ENCODE measurements around the gene MOCS3.

The MOCS3 gene

DNA sequence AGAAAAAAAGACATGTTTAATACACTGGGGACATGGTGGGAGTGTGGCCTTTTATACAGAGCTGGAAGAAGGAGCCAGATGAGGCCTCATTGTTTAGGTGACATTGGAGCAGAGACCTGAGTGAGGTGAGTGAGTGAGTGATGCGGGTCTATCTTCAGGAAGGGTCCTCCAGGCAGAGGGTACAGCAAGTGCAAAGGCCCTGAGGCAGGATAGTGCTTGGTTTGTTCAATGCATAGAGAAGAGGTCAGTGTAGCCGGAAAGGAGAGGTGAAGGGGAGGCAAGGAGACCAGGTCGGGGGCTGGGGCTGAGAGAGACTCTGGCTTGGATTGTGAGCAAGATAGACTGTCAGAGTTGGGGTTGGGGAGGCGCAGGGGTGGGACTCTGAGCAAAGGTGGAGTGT lies 40.7 kb downstream of the MOCS3 start:
- no peak for DNase-seq (ENCODE audit: low read depth)
- TF ChIP-seq, protein P1, sequence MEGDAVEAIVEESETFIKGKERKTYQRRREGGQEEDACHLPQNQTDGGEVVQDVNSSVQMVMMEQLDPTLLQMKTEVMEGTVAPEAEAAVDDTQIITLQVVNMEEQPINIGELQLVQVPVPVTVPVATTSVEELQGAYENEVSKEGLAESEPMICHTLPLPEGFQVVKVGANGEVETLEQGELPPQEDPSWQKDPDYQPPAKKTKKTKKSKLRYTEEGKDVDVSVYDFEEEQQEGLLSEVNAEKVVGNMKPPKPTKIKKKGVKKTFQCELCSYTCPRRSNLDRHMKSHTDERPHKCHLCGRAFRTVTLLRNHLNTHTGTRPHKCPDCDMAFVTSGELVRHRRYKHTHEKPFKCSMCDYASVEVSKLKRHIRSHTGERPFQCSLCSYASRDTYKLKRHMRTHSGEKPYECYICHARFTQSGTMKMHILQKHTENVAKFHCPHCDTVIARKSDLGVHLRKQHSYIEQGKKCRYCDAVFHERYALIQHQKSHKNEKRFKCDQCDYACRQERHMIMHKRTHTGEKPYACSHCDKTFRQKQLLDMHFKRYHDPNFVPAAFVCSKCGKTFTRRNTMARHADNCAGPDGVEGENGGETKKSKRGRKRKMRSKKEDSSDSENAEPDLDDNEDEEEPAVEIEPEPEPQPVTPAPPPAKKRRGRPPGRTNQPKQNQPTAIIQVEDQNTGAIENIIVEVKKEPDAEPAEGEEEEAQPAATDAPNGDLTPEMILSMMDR (IDR thresholded peaks at IDR 0.05; ENCODE audit: low read depth, low read length, missing control alignments), result no peak
- in situ Hi-C loops (cut with HindIII; ENCODE audit: low sequenced_read_pairs), result no loop called here
- no peak overlapping the region for H3K4me3 ChIP-seq (ENCODE audit: low read depth, low read length)

DNA sequence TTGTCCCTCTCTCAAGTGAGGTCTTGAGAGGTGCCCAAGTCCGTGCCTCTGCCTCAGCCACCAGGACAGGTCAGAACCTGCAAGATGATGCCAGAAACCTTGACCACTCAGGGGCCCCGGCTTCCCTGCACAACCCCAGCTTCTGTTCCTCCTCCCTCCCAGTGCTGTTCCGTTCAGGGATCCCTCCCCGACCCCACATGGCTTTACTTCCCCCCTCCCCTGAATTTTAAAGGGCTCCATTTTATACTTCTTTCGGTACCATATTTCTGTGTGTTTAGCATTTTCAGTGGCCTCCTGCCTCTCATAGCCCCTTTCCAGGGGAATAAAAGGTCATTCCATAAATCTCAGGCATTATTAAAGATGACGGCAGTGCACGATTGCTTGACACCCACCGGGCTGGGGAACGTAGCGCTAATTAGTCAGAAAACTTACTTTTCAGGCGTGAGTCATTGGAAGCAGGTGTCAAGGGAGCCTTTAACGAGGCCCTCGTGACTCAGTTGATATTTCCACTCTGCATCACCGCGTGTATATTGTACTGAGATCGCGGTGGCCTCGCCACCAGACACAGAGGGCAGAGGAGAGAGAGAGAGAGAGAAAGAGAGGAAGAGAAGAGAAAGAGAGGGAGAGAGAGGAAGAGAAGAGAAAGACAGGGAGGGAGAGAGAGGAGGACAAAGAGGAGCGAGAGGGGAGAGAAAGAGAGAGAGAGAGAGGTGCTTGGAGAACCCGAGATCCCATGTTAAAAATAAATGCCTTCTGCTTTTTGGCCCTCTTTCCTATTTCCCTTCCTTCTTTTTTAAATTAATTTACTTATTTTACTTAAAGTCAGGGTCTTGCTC lies 43.0 kb downstream of the MOCS3 start:
- in situ Hi-C loops (cut with HindIII; ENCODE audit: low sequenced_read_pairs), result no loop called here
- H3K4me3 ChIP-seq (ENCODE audit: low read depth, low read length), result no peak overlapping the region
- no peak for DNase-seq (ENCODE audit: low read depth)
- TF ChIP-seq, protein P1 (IDR thresholded peaks at IDR 0.05; ENCODE audit: low read depth, low read length, missing control alignments), result no peak

DNA sequence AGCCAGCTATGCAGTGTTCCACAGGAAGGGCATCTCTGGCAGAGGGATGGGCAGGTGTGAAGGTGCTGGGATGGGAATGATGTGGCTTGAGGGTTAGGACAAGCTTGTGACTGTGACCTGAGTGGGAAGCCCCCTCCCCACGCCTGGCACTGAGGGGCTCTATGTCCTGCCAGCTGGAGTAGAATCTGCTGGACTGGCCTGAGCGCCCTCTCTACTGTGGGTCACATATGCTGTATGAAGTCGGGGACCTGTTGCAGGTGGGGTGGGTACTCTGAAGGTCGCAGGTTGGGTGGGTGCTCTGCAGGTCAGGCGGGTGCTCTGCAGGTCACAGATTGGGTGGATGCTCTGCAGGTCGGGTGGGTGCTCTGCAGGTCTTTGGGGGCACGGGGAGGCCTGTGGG lies 44.0 kb downstream of the MOCS3 start:
- in situ Hi-C loops (cut with HindIII; ENCODE audit: low sequenced_read_pairs), result no loop called here
- DNase-seq (ENCODE audit: low read depth), result no peak
- TF ChIP-seq, protein P1 (IDR thresholded peaks at IDR 0.05; ENCODE audit: low read depth, low read length, missing control alignments), result no peak
- no peak overlapping the region for H3K4me3 ChIP-seq (ENCODE audit: low read depth, low read length)

DNA sequence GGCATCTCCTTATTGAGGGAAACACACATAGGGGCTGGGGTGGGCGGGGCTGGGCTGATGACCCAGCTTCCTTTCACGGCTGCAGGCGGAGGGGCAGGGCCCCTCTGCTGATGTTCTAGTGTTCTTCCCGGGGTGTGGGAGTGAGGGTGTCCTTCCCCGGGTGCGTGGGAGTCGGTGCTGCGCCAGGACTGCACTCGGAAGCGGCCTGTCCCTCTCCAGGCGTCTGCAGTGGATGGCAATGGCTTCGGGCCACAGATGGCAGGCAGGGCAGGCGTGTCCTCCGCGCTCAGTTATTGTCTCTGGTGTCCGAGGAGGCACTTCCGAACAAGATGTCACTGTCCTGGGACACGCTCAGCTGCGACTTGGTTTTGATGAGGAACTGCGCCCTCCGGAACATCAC lies 45.1 kb downstream of the MOCS3 start:
- no peak overlapping the region for H3K4me3 ChIP-seq (ENCODE audit: low read depth, low read length)
- TF ChIP-seq, protein P1 (IDR thresholded peaks at IDR 0.05; ENCODE audit: low read depth, low read length, missing control alignments), result no peak
- in situ Hi-C loops (cut with HindIII; ENCODE audit: low sequenced_read_pairs), result no loop called here

DNA sequence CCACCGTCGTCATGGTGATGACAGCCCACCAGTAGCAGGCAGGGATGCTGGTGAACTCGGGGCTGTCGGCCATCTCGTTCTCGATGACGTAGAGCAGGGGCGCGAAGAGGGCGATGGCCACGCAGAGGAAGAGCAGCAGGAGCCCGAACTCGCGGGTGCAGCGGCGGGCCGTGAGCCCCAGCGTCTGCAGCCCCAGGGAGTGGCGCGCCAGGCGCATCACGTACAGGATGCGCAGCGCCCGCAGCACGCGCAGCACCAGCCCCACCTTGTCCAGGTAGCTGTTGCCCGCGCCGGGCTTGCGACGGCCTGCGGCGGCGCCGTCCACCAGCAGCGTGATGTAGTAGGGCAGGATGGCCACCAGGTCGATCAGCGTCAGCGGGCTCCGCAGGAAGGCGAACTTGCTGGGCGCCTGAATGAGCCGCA lies 45.7 kb downstream of the MOCS3 start:
- no peak overlapping the region for H3K4me3 ChIP-seq (ENCODE audit: low read depth, low read length)
- no peak for DNase-seq (ENCODE audit: low read depth)
- in situ Hi-C loops (cut with HindIII; ENCODE audit: low sequenced_read_pairs), result no loop called here
- TF ChIP-seq, protein P1 (IDR thresholded peaks at IDR 0.05; ENCODE audit: low read depth, low read length, missing control alignments), result no peak

More for the DNA sequence above, 45.1 kb downstream of the MOCS3 start:
- no peak for DNase-seq (ENCODE audit: low read depth)

DNA sequence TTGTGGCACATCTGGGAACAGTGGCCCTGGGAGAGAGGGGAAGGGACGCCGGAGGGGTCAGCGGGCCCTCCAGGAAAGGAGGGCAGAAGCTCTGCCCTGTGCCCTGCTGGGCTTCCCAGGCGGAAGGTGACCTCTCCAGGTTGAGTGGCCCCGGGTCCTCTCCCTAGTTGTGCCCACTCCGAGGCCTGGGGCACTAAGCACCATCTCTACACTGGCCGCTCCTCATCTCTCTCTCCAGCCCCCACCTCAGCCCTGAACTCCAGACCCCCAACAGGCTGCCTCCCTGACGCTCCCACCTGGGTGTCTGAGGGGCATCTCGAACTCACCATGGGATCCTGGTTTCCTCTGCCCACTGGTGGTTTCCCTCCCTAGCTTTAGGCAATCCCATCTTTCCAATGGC lies 46.2 kb downstream of the MOCS3 start:
- no peak for DNase-seq (ENCODE audit: low read depth)
- no peak overlapping the region for H3K4me3 ChIP-seq (ENCODE audit: low read depth, low read length)
- TF ChIP-seq, protein P1 (IDR thresholded peaks at IDR 0.05; ENCODE audit: low read depth, low read length, missing control alignments), result no peak
- in situ Hi-C loops (cut with HindIII; ENCODE audit: low sequenced_read_pairs), result loop anchor here (5.0 kb wide), 2 partner anchors 58 to 323 kb away; no protein-coding TSS in a partner anchor
